Gastroesophageal sphincter (tissue), 4 donors: ENCODE measurements around the gene PLEKHA7. TPM values are rescaled to one million over a fixed set of nuclear protein-coding genes. Genes with fewer than 3 reads are reported as not detected.

Experiments used
- ATAC-seq: fragments of 150-250 bp; one replicate; pipeline ENCODE4 v1.9.1; 2016; ENCODE audit warnings: mild to moderate bottlenecking, moderate library complexity
- H3K27ac ChIP-seq, 4 donors: fragments of 200-600 bp; sonication (generic) in 3 of 4; 1 replicate in 3 of 4; 2 replicates in 1 of 4; pipeline ENCODE4 v1.5.1; 2016 to 2019
- H3K27me3 ChIP-seq: fragments of 200-600 bp; sonication (generic); one replicate; pipeline ENCODE4 v1.5.1; 2019
- H3K36me3 ChIP-seq, 2 donors: fragments of 200-600 bp; sonication (generic); one replicate each; pipeline ENCODE4 v1.5.1; 2019; ENCODE audit warnings: control low read depth in 1 of 2
- H3K4me1 ChIP-seq, 3 donors: fragments of 200-600 bp; sonication (generic); 1 replicate in 2 of 3; 2 replicates in 1 of 3; pipeline ENCODE4 v1.5.1; 2016 to 2019; ENCODE audit warnings: control low read depth in 2 of 3
- H3K4me3 ChIP-seq, 2 donors: fragments of 200-600 bp; sonication (generic); one replicate each; pipeline ENCODE4 v1.5.1; 2019; ENCODE audit warnings: mild to moderate bottlenecking in 1 of 2, moderate library complexity in 1 of 2
- H3K9me3 ChIP-seq, 3 donors: fragments of 200-600 bp; sonication (generic); one replicate each; pipeline ENCODE4 v1.5.1; 2017 to 2019; ENCODE audit warnings: control low read depth in 2 of 3
- CTCF ChIP-seq, 4 experiments: fragments of 200-600 bp in 2 of 4; fragments of 450-650 bp in 2 of 4; sonication (generic) in 1 of 4; IDR thresholded peaks; one replicate each; pipeline ENCODE4 v1.5.1; 2017 to 2019; ENCODE audit warnings: antibody characterized with exemption in 4 of 4, mild to moderate bottlenecking in 2 of 4, moderate library complexity in 2 of 4
- EP300 ChIP-seq: sonication (generic); formaldehyde crosslinking; IDR thresholded peaks from one replicate; pipeline ENCODE4 v1.6.1; 2017; ENCODE audit warnings: antibody characterized with exemption, mild to moderate bottlenecking
- POLR2A ChIP-seq, 2 donors: fragments of 450-650 bp; IDR thresholded peaks; one replicate each; pipeline ENCODE4 v1.6.1; 2017; ENCODE audit warnings: antibody characterized with exemption in 2 of 2, mild to moderate bottlenecking in 2 of 2, moderate library complexity in 1 of 2
- POLR2AphosphoS5 ChIP-seq: sonication (generic); formaldehyde crosslinking; IDR thresholded peaks from one replicate; pipeline ENCODE4 v1.6.1; 2017; ENCODE audit warnings: antibody characterized with exemption
- WGBS, 2 donors: methylation state at CpG; one replicate each; pipeline ENCODE4 v1.1.5; 2018; ENCODE audit warnings: low coverage in 1 of 2; 5-methylcytosine and 5-hydroxymethylcytosine counted together
- total RNA-seq, 4 donors: library from RNA; depleted of rRNA; stranded (reverse); fragments of >200 nt; gene quantifications; one replicate each; pipeline ENCODE4 v1.1.0, GENCODE V29; 2016

Gene PLEKHA7
- total RNA-seq, 4 donors from 2014 or later, result 8.6 to 13.2 (median 12.2) TPM

- Histone ChIP-seq H3K4me1 (peaks cover 0 to 13% (median 0%) of the 10 kb centered on the region in 3 donors), H3K4me3 (no peak overlapping the region), H3K36me3 (no peaks in the 10 kb centered on the region), H3K9me3 (no peaks in the 10 kb centered on the region), H3K27ac (no peak overlapping the region), H3K27me3 (no peaks in the 10 kb centered on the region)
- peak; percentile 67 for ATAC-seq
- peak in 3 of 4 experiments; percentile 8 to 40 (median 40) for TF ChIP-seq CTCF (IDR thresholded peaks at IDR 0.05)
- peak; percentile 74 for TF ChIP-seq POLR2AphosphoS5
- no peak for TF ChIP-seq POLR2A (IDR thresholded peaks at IDR 0.05)
- no peak for TF ChIP-seq EP300
- 39 to 83% methylated on average over 4 to 8 of the region's 8 CpGs for WGBS, 2 donors
Observed at GRCh38 chr11:16881074-16881709, 133.0 kb downstream of the PLEKHA7 start.

GRCh38 chr11:16880184-16880801 lies 133.9 kb downstream of the PLEKHA7 start:
- no peak for TF ChIP-seq CTCF (IDR thresholded peaks at IDR 0.05)
- no peak overlapping the region for H3K27ac ChIP-seq
- ATAC-seq, result no peak
- H3K4me3 ChIP-seq, result no peak overlapping the region
- no peaks in the 10 kb centered on the region for H3K27me3 ChIP-seq
- no peaks in the 10 kb centered on the region for H3K36me3 ChIP-seq
- H3K4me1 ChIP-seq, result peaks cover 0 to 13% (median 0%) of the 10 kb centered on the region in 3 donors
- 79 to 100% methylated on average over 4 to 7 of the region's 7 CpGs for WGBS, 2 donors
- no peaks in the 10 kb centered on the region for H3K9me3 ChIP-seq

- peaks cover 0 to 13% (median 0%) of the 10 kb centered on the region in 3 donors for H3K4me1 ChIP-seq
- H3K27me3 ChIP-seq, result no peaks in the 10 kb centered on the region
- no peak for TF ChIP-seq CTCF (IDR thresholded peaks at IDR 0.05)
- TF ChIP-seq EP300, result no peak
- 100% methylated on average over 2 of the region's 2 CpGs; no CpG with 5 or more reads in 1 of the 2 donors for WGBS, 2 donors
- no peak overlapping the region for H3K4me3 ChIP-seq
- no peak overlapping the region for H3K27ac ChIP-seq
- H3K36me3 ChIP-seq, result no peaks in the 10 kb centered on the region
- no peak for ATAC-seq
- no peaks in the 10 kb centered on the region for H3K9me3 ChIP-seq
Observed at GRCh38 chr11:16879690-16880089, 134.5 kb downstream of the PLEKHA7 start.

- Histone ChIP-seq H3K27ac (no peak overlapping the region), H3K4me1 (peaks cover 0 to 11% (median 0%) of the 10 kb centered on the region in 3 donors), H3K4me3 (no peak overlapping the region), H3K9me3 (no peaks in the 10 kb centered on the region), H3K27me3 (no peaks in the 10 kb centered on the region), H3K36me3 (no peaks in the 10 kb centered on the region)
- WGBS, 2 donors, result 67 to 93% methylated on average over 3 of the region's 3 CpGs
- no peak for ATAC-seq
- no peak for TF ChIP-seq POLR2AphosphoS5
- no peak for TF ChIP-seq CTCF (IDR thresholded peaks at IDR 0.05)
- TF ChIP-seq POLR2A (IDR thresholded peaks at IDR 0.05), result no peak
- no peak for TF ChIP-seq EP300
Observed at GRCh38 chr11:16876837-16877236, 137.4 kb downstream of the PLEKHA7 start.
